CD4-positive, alpha-beta memory T cell (primary cell): ENCODE results near the gene USP6NL. TPM values are rescaled to one million over a fixed set of nuclear protein-coding genes. Genes with fewer than 3 reads are reported as not detected.
A peak's percentile ranks its signal among the peaks of the same experiment; 100 is the strongest.
"Not testable (repeated sequence)": the region's sequence is repeated elsewhere in the genome, so short reads cannot be mapped to it uniquely, and the experiment has no call there.

Experiments
- CTCF ChIA-PET: fragments of 350-600 bp; sonication (Branson Sonifier 250); formaldehyde crosslinking; loops from one replicate; lab custom pipeline; 2021; ENCODE audit warnings: inconsistent platforms; ENCODE audit not compliant: partially characterized antibody; lab: Charles Lee
- POLR2A ChIA-PET: fragments of 350-600 bp; sonication (Branson Sonifier 250); formaldehyde crosslinking; loops from one replicate; lab custom pipeline; 2021; ENCODE audit not compliant: partially characterized antibody; lab: Charles Lee
- DNase-seq, 5 donors: peaks; one replicate each; pipeline versions ENCODE4 v3.0.0 to v3.0.0-alpha.2; 2020 to 2022; ENCODE audit warnings: mixed read lengths in 1 of 5
- H3K27ac ChIP-seq: one replicate; pipeline ENCODE4 v1.7.0; 2013; ENCODE audit warnings: low read depth, low read length
- H3K27me3 ChIP-seq: 2 replicates; pipeline ENCODE4 v1.7.0; 2013; ENCODE audit warnings: mild to moderate bottlenecking, low read length, moderate library complexity; ENCODE audit not compliant: insufficient read depth
- H3K36me3 ChIP-seq: 2 replicates; pipeline ENCODE4 v1.7.0; 2013; ENCODE audit warnings: mild to moderate bottlenecking, low read length, moderate library complexity; ENCODE audit not compliant: insufficient read depth
- H3K4me1 ChIP-seq: 2 replicates; pipeline ENCODE4 v1.7.0; 2013; ENCODE audit warnings: mild to moderate bottlenecking, low read length, moderate library complexity; ENCODE audit not compliant: insufficient read depth
- H3K4me3 ChIP-seq, 2 donors: one replicate each; pipeline ENCODE4 v1.7.0; 2013; ENCODE audit warnings: low read length in 2 of 2, mild to moderate bottlenecking in 1 of 2
- H3K9me3 ChIP-seq, 2 donors: one replicate each; pipeline ENCODE4 v1.7.0; 2013; ENCODE audit warnings: low read length in 2 of 2, control low read depth in 1 of 2; ENCODE audit not compliant: control insufficient read depth in 1 of 2
- H3K27ac Mint-ChIP-seq, 7 donors: one replicate each; pipeline ENCODE4 v1.8.0; 2020 to 2021; ENCODE audit warnings: mixed read lengths in 7 of 7, mild to moderate bottlenecking in 6 of 7, inconsistent platforms in 3 of 7, moderate library complexity in 3 of 7
- H3K27me3 Mint-ChIP-seq, 2 donors: one replicate each; pipeline ENCODE4 v1.8.0; 2020 to 2021; ENCODE audit warnings: mixed read lengths in 2 of 2
- H3K36me3 Mint-ChIP-seq, 2 donors: one replicate each; pipeline ENCODE4 v1.8.0; 2020 to 2021; ENCODE audit warnings: mixed read lengths in 2 of 2, inconsistent platforms in 1 of 2, mild to moderate bottlenecking in 1 of 2
- H3K4me1 Mint-ChIP-seq, 4 donors: one replicate each; pipeline ENCODE4 v1.8.0; 2020 to 2021; ENCODE audit warnings: mixed read lengths in 4 of 4, mild to moderate bottlenecking in 1 of 4
- H3K4me3 Mint-ChIP-seq, 8 donors: one replicate each; pipeline ENCODE4 v1.8.0; 2020 to 2021; ENCODE audit warnings: mixed read lengths in 8 of 8, mild to moderate bottlenecking in 7 of 8, moderate library complexity in 6 of 8, inconsistent platforms in 3 of 8
- H3K9me3 Mint-ChIP-seq, 8 donors: one replicate each; pipeline ENCODE4 v1.8.0; 2020 to 2021; ENCODE audit warnings: mixed read lengths in 8 of 8, mild to moderate bottlenecking in 5 of 8, inconsistent platforms in 3 of 8, moderate library complexity in 1 of 8
- intact Hi-C: fragments of 100-400 bp; cut with micrococcal nuclease; formaldehyde crosslinking; loops from one replicate; pipeline ENCODE4 v1.15.1; 2023
- polyA plus RNA-seq, 2 donors: library from polyadenylated mRNA; unstranded; fragments of 300-500 nt; fragmentation: Illumina TruSeq; gene quantifications; one replicate each; pipeline ENCODE4 v1.2.3, GENCODE V29; 2021
- total RNA-seq, 2 experiments: library from RNA; stranded (reverse); gene quantifications; one replicate each; pipeline ENCODE4 v1.2.3, GENCODE V29; 2021

USP6NL gene
- total and polyA plus RNA-seq, 4 experiments from 2014 or later: 2.2 to 4.8 (median 3.3) TPM

GRCh38 chr10:11498399-11498798 is 113.1 kb downstream of the USP6NL start:
- Mint-ChIP-seq H3K27ac (no peak overlapping the region), H3K4me3 (no peak overlapping the region), H3K27me3 (no peaks in the 10 kb centered on the region), H3K4me1 (no peaks in the 10 kb centered on the region), H3K9me3 (no peaks in the 10 kb centered on the region), H3K36me3 (peaks cover 2 to 6% of the 10 kb centered on the region in 2 donors)
- no peak for DNase-seq
- Histone ChIP-seq H3K9me3 (no peaks in the 10 kb centered on the region), H3K36me3 (no peaks in the 10 kb centered on the region), H3K27me3 (no peaks in the 10 kb centered on the region), H3K27ac (no peak overlapping the region), H3K4me3 (no peak overlapping the region), H3K4me1 (no peaks in the 10 kb centered on the region)
- intact Hi-C loops: no loop called here
- ChIA-PET POLR2A (no interaction called here), CTCF (no interaction called here)

DNA sequence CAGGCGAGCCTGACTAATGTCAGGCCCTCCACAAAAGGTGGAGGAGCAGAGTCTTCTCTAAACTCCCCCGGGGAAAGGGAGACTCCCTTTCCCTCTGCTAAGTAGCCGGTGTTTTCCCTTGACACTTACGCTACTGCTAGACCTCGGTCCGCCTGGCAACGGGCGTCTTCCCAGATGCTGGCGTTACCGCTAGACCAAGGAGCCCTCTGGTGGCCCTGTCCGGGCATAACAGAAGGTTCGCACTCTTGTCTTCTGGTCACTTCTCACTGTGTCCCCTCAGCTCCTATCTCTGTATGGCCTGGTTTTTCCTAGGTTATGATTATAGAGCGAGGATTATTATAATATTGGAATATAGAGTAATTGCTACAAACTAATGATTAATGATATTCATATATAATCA is 116.5 kb downstream of the USP6NL start:
- DNase-seq, H3K27ac Mint-ChIP-seq, H3K4me3 ChIP-seq, H3K4me3 Mint-ChIP-seq, H3K9me3 ChIP-seq, H3K4me1 ChIP-seq, CTCF ChIA-PET, intact Hi-C loops, H3K4me1 Mint-ChIP-seq, H3K27me3 Mint-ChIP-seq, H3K27ac ChIP-seq, H3K36me3 ChIP-seq, H3K27me3 ChIP-seq, H3K9me3 Mint-ChIP-seq, POLR2A ChIA-PET: not testable (repeated sequence)
- peaks cover 2 to 13% of the 10 kb centered on the region in 2 donors for H3K36me3 Mint-ChIP-seq

DNA sequence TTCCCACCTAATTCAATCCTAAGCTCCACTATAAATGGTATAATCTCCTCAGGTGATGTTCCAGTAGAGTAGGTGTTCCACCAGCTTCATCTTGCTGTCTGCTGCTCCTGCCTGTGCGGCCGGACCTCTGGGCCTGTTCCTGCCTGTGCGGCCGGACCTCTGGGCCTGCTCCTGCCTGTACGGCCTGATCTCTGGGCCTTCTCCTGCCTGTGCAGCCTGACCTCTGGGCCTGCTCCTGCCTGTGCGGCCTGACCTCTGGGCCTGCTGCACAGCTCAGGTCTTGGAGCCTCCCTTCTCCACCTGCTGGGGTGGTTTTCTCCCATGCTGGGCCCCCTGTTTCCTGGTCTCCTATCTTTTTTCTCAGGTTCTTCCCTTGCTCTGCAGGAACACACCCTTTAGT is 117.8 kb downstream of the USP6NL start:
- H3K27me3 ChIP-seq: no peaks in the 10 kb centered on the region
- H3K27ac ChIP-seq: no peak overlapping the region
- Mint-ChIP-seq H3K36me3 (peaks cover 2 to 13% of the 10 kb centered on the region in 2 donors), H3K9me3 (no peaks in the 10 kb centered on the region), H3K27me3 (no peaks in the 10 kb centered on the region), H3K4me3 (no peak overlapping the region), H3K4me1 (no peaks in the 10 kb centered on the region), H3K27ac (no peak overlapping the region)
- H3K4me1 ChIP-seq: no peaks in the 10 kb centered on the region
- ChIA-PET POLR2A (no interaction called here), CTCF (no interaction called here)
- no peaks in the 10 kb centered on the region for H3K36me3 ChIP-seq
- no peak overlapping the region for H3K4me3 ChIP-seq
- no peak for DNase-seq
- intact Hi-C loops: no loop called here
- H3K9me3 ChIP-seq: no peaks in the 10 kb centered on the region

DNA sequence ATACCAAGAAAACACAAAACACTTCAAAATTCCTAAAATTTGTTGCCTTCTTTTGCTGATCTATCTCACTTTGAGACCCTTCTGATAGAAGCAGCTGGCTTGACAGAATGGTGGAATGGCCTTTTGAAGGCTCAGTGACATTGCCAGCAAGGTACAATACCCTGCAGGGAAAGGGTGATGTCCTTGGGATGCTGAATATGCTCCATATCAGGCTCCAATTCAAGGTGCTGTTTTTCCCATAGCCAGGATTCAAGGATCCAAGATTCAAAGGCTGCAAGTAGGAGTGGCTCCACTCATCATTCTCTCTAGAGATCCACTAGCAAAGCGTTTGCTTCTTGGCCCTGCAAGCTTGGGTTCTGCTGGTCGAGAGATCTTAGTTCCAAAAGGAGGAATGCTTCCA is 120.4 kb downstream of the USP6NL start:
- Mint-ChIP-seq H3K9me3 (no peaks in the 10 kb centered on the region), H3K27me3 (no peaks in the 10 kb centered on the region), H3K4me1 (no peaks in the 10 kb centered on the region), H3K36me3 (peaks cover 2 to 13% of the 10 kb centered on the region in 2 donors), H3K4me3 (no peak overlapping the region), H3K27ac (peak overlapping the region in 1 of 7 donors; percentile 56)
- no peaks in the 10 kb centered on the region for H3K27me3 ChIP-seq
- CTCF ChIA-PET: no interaction called here
- H3K4me3 ChIP-seq: no peak overlapping the region
- no peaks in the 10 kb centered on the region for H3K36me3 ChIP-seq
- H3K9me3 ChIP-seq: no peaks in the 10 kb centered on the region
- no peak for DNase-seq
- POLR2A ChIA-PET: no interaction called here
- H3K4me1 ChIP-seq: no peaks in the 10 kb centered on the region
- no peak overlapping the region for H3K27ac ChIP-seq
- intact Hi-C loops: no loop called here

DNA sequence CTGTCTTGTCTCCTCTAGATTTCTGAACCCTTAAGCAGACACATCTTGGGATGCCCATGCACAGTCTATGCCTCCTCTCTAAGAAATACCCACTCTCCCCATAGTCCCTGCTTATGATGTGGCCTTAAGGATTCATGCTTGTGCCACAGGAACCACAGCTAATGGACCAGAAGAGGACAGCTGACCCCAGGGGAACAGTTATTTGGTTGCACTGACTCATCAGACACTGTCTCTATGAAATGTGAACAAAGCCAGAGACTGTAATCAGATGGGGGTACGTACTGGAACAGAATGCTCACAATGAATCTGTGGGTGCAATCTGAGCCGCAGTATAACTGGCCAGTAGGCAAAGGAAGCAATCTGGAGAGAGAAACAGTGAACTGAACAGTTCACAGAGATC is 121.9 kb downstream of the USP6NL start:
- Histone ChIP-seq H3K27me3 (no peaks in the 10 kb centered on the region), H3K4me3 (no peak overlapping the region), H3K4me1 (no peaks in the 10 kb centered on the region), H3K9me3 (no peaks in the 10 kb centered on the region), H3K36me3 (no peaks in the 10 kb centered on the region), H3K27ac (no peak overlapping the region)
- Mint-ChIP-seq H3K36me3 (peaks cover 2 to 12% of the 10 kb centered on the region in 2 donors), H3K27me3 (no peaks in the 10 kb centered on the region), H3K4me1 (no peaks in the 10 kb centered on the region), H3K4me3 (no peak overlapping the region), H3K9me3 (no peaks in the 10 kb centered on the region), H3K27ac (peak overlapping the region in 1 of 7 donors; percentile 48)
- ChIA-PET CTCF (no interaction called here), POLR2A (no interaction called here)
- intact Hi-C loops: no loop called here
- no peak for DNase-seq

- Histone ChIP-seq H3K27ac (no peak overlapping the region), H3K36me3 (no peaks in the 10 kb centered on the region), H3K4me3 (no peak overlapping the region), H3K4me1 (no peaks in the 10 kb centered on the region), H3K9me3 (no peaks in the 10 kb centered on the region), H3K27me3 (no peaks in the 10 kb centered on the region)
- no peak overlapping the region for H3K4me3 Mint-ChIP-seq
- ChIA-PET POLR2A (no interaction called here), CTCF (no interaction called here)
- H3K4me1 Mint-ChIP-seq: no peaks in the 10 kb centered on the region
- intact Hi-C loops: no loop called here
- DNase-seq: no peak
- H3K27ac Mint-ChIP-seq: no peak overlapping the region
- no peaks in the 10 kb centered on the region for H3K9me3 Mint-ChIP-seq
- H3K36me3 Mint-ChIP-seq: peaks cover 2 to 4% of the 10 kb centered on the region in 2 donors
- no peaks in the 10 kb centered on the region for H3K27me3 Mint-ChIP-seq
These were observed 123.3 kb downstream of the USP6NL start for GRCh38 chr10:11488126-11488525.

DNA sequence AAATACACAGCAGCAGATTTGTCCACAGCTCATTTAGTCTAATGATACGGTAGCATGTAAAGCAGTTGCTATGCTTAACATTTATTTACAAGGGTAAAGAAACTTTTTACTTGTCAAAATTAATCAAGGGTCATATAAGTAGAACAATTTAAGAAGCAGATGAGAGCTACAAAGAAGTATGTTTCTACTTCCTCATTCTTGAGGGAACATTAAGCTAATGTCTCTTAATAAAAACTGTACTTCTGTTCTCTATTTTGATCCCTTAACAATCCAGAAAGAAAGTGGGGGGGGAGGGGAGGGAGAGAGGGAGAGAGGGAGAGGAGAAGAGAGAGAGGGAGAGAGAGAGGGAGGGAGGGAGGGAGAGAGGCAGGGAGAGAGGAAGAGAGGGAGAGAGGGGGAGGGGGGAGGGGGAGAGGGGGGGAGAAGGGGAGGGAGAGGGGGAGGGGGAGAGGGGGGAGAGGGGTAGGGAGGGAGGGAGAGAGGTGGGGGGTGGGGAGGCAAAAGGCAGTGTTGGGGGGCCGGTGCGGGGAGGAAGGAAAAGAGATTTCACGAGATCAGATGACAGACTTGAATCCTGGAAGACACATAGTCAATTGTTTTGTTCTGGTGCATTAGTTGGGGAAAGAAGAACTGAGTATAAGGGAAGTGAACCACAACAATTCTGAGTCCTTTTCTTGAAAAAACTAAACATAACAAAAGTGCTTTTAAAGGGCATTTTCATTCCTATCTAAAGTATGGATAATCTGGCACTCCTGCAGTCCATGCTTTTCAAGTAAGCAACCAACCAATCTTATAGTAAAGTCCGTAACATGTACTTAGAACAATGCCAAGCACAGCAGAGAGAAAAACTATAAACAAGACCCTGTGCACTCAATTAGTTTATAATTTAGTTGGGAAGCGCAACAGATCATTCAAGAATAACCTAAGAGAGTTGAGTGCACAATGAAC is 128.0 kb downstream of the USP6NL start:
- no peaks in the 10 kb centered on the region for H3K4me1 ChIP-seq
- no peaks in the 10 kb centered on the region for H3K27me3 ChIP-seq
- ChIA-PET CTCF (interaction anchor here (0.7 kb wide), 1 partner anchor 274 kb away, joined by 3 read pairs; no protein-coding TSS in a partner anchor), POLR2A (no interaction called here)
- Mint-ChIP-seq H3K27me3 (no peaks in the 10 kb centered on the region), H3K4me1 (peaks cover 6 to 12% (median 8%) of the 10 kb centered on the region in 4 donors), H3K9me3 (no peaks in the 10 kb centered on the region), H3K36me3 (peaks cover 2 to 4% of the 10 kb centered on the region in 2 donors), H3K27ac (no peak overlapping the region), H3K4me3 (no peak overlapping the region)
- H3K36me3 ChIP-seq: no peaks in the 10 kb centered on the region
- H3K9me3 ChIP-seq: no peaks in the 10 kb centered on the region
- intact Hi-C loops: no loop called here
- no peak overlapping the region for H3K4me3 ChIP-seq
- no peak for DNase-seq
- H3K27ac ChIP-seq: no peak overlapping the region
